Ovary (tissue), 3 donors: ENCODE data around the gene GPD2.

Experiments
- CTCF ChIP-seq, 3 donors: fragments of 450-650 bp in 2 of 3; fragments of 200-600 bp in 1 of 3; IDR thresholded peaks; one replicate each; pipeline versions ENCODE4 v1.5.1 to v1.8.0; 2016 to 2022; ENCODE audit warnings: antibody characterized with exemption in 3 of 3, mild to moderate bottlenecking in 1 of 3
- POLR2A ChIP-seq: fragments of 450-650 bp; IDR thresholded peaks from one replicate; pipeline ENCODE4 v1.6.1; 2017; ENCODE audit warnings: antibody characterized with exemption, mild to moderate bottlenecking, moderate library complexity
- donor health status: DM: no; HTN: no; CAD: no.

GRCh38 chr2:156602552-156602933, 166.4 kb downstream of the GPD2 start:
- TF ChIP-seq CTCF (IDR thresholded peaks at IDR 0.05): no peak
- no peak for TF ChIP-seq POLR2A
